Activated T-cell treated with anti-CD3 and anti-CD28 coated beads, Interleukin-2, amount 50 U/mL, for 72 hours (primary cell): ENCODE data around the gene GSTM5. TPM values are rescaled to one million over a fixed set of nuclear protein-coding genes. Genes with fewer than 3 reads are reported as not detected.
A peak's percentile ranks its signal among the peaks of the same experiment; 100 is the strongest.
"Not testable (repeated sequence)": the region's sequence is repeated elsewhere in the genome, so short reads cannot be mapped to it uniquely, and the experiment has no call there.

ENCODE experiments used
- ATAC-seq, 2 donors: fragments of 150-1000 bp; cut with Tn5 transposase; replicated peaks in 1 of 2; 2 replicates each; pipeline ENCODE4 v1.10.0; 2021; ENCODE audit warnings: moderate library complexity in 2 of 2, mild to moderate bottlenecking in 1 of 2
- DNase-seq, 2 donors: peaks; one replicate each; pipeline ENCODE4 v3.0.0; 2021 to 2022; ENCODE audit warnings: mixed read lengths in 1 of 2
- H3K27ac Mint-ChIP-seq: one replicate; pipeline ENCODE4 v1.8.0; 2022; ENCODE audit warnings: mild to moderate bottlenecking, moderate library complexity, mixed read lengths
- H3K27me3 Mint-ChIP-seq: one replicate; pipeline ENCODE4 v1.8.0; 2022; ENCODE audit warnings: low read depth, mixed read lengths
- H3K36me3 Mint-ChIP-seq, 2 donors: one replicate each; pipeline ENCODE4 v1.8.0; 2022; ENCODE audit warnings: mixed read lengths in 2 of 2, mild to moderate bottlenecking in 1 of 2; ENCODE audit not compliant: insufficient read depth in 2 of 2
- H3K4me1 Mint-ChIP-seq: one replicate; pipeline ENCODE4 v1.8.0; 2022; ENCODE audit warnings: low read depth, mixed read lengths
- H3K4me3 Mint-ChIP-seq, 2 donors: one replicate each; pipeline ENCODE4 v1.8.0; 2022; ENCODE audit warnings: mild to moderate bottlenecking in 2 of 2, mixed read lengths in 2 of 2, moderate library complexity in 2 of 2
- H3K9me3 Mint-ChIP-seq, 2 donors: one replicate each; pipeline ENCODE4 v1.8.0; 2022; ENCODE audit warnings: mixed read lengths in 2 of 2
- total RNA-seq, 2 donors: library from RNA; stranded (reverse); gene quantifications; one replicate each; pipeline ENCODE4 v1.2.3, GENCODE V29; 2022

GSTM5 gene
- total RNA-seq = 1 to 10 TPM in 1 of 2 donors, under 1 TPM in 1; 0.81 to 1.0 TPM

- DNase-seq, H3K36me3 Mint-ChIP-seq, H3K9me3 Mint-ChIP-seq, H3K4me1 Mint-ChIP-seq, H3K27ac Mint-ChIP-seq: not testable (repeated sequence)
- Mint-ChIP-seq H3K27me3 (peaks cover 15% of the 10 kb centered on the region), H3K4me3 (peak within 1 kb of the TSS; percentile 60)
- peak; percentile 41 to 54 for ATAC-seq
Measured at GRCh38 chr1:109711593-109712320, at the start of gene GSTM5. TSS of gene GSTM5 (plus strand) at chr1:109712251. CDS start at chr1:109712313, 62 bp downstream.

GRCh38 chr1:109664671-109665070 is 47.4 kb upstream of the GSTM5 start:
- Mint-ChIP-seq H3K27me3 (no peaks in the 10 kb centered on the region), H3K27ac (no peak overlapping the region), H3K4me3 (no peak overlapping the region), H3K9me3 (no peaks in the 10 kb centered on the region), H3K4me1 (peaks cover 19% of the 10 kb centered on the region), H3K36me3 (no peaks in the 10 kb centered on the region)
- DNase-seq (no peak), ATAC-seq (no peak)

DNA sequence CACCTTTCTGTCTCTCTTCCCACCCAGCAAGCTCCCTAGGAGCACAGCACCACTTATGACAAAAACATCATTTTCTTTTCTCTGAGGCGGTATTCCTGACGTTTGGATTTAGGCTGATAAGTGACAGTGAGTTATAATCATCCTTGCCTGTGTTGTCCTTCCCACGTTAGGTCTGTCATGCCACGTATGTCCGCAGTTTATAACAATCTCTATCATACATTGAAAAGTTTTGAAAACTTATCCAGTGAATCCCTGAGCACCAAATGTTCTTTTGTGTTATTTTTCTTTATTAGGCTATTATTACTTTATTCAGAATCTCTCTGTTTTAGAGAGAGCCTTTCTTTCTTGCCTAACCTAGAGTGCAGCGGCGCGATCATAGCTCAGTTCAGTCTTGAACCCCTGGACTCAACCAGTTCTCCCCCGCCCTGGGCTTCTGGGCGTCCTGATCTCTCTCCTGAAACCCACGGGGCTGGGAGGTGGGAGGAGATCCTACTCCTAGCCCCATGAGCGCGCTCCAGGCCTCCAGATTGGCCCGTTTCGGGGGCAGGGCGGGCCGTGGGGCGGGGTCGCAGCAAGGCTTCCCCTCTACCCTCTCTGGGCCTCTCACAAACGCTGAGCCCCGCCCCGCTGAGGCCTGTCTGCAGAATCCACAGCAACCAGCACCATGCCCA is 44.5 kb upstream of the GSTM5 start, which contains the start of gene GSTM2:
Gene GSTM2 (plus strand): TSS at position 606 of the 671 bp plus-strand sequence. CDS start 59 bp downstream, at position 665.
- Mint-ChIP-seq H3K4me3 (peak within 1 kb of the TSS; percentile 78 to 86), H3K4me1 (peaks cover 20% of the 10 kb centered on the region), H3K27ac (no peak within 1 kb of the TSS), H3K9me3 (no peaks in the 10 kb centered on the region), H3K36me3 (peaks cover 0 to 3% of the 10 kb centered on the region in 2 donors), H3K27me3 (no peaks in the 10 kb centered on the region)
- DNase-seq (peak; percentile 83 to 90), ATAC-seq (peak; percentile 99)

DNA sequence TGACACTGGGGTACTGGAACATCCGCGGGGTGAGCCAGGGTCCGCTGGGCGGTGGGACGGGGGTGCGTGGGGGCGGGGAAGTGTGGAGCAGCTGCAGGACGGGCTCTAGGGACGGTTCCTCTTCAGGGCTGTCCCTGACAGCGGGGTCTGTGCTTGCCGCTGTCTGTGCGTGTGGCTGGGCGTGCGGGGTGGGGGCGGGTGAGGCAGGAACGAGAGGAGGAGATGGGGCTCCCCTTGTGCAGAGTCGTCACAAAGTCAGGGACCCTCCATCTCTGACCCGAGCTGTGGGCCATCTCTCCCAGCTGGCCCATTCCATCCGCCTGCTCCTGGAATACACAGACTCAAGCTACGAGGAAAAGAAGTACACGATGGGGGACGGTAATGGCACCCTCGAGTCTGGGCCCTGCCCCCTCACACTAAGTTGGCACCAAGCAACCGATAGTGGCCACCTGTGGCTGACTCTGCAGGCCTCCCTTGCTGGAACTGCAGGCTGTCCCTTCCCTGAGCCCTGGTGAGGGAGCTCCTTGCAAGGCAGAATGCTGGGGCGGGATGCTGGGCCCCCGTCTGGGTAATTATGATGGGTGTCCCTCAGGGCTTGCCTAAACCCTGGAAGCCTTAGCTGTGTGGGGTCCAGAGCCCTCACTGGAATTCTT is 43.8 kb upstream of the GSTM5 start:
- H3K4me1 Mint-ChIP-seq = peaks cover 20% of the 10 kb centered on the region
- no peak for DNase-seq
- peaks cover 0 to 3% of the 10 kb centered on the region in 2 donors for H3K36me3 Mint-ChIP-seq
- H3K27ac Mint-ChIP-seq = no peak overlapping the region
- H3K27me3 Mint-ChIP-seq = no peaks in the 10 kb centered on the region
- ATAC-seq = peak; percentile 3 to 47
- no peaks in the 10 kb centered on the region for H3K9me3 Mint-ChIP-seq
- peak overlapping the region; percentile 78 to 86 for H3K4me3 Mint-ChIP-seq

DNA sequence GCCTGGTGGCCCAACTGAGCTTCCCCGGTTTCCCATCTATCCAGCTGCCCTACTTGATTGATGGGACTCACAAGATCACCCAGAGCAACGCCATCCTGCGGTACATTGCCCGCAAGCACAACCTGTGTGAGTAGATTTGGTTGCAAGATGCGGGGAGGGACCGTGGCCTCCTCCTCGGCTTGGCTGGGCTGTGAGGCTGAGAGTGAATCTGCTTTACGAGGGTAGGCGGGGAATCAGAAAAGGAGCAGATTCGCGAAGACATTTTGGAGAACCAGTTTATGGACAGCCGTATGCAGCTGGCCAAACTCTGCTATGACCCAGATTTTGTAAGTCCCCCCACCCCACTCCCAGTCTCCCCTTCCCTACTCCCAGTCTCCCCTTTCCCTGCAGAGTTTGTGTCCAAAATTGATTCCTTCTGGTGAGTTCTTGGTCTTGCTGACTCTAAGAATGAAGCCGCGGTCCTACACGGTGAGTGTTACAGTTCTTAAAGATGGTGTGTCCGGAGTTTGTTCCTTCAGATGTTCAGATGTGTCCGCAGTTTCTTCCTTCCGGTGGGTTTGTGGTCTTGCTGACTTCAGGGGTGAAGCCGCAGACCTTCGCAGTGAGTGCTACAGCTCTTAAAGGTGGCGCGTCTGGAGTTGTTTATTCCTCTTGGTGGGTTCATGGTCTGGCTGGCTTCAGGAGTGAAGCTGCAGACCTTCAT is 42.7 kb upstream of the GSTM5 start:
- Mint-ChIP-seq H3K27me3 (no peaks in the 10 kb centered on the region), H3K27ac (peak overlapping the region; percentile 2), H3K36me3 (peaks cover 0 to 3% of the 10 kb centered on the region in 2 donors), H3K4me1 (peaks cover 20% of the 10 kb centered on the region), H3K9me3 (no peaks in the 10 kb centered on the region), H3K4me3 (peak overlapping the region; percentile 64 to 77)
- ATAC-seq (no peak), DNase-seq (peak in 1 of 2 donors; percentile 33)

DNA sequence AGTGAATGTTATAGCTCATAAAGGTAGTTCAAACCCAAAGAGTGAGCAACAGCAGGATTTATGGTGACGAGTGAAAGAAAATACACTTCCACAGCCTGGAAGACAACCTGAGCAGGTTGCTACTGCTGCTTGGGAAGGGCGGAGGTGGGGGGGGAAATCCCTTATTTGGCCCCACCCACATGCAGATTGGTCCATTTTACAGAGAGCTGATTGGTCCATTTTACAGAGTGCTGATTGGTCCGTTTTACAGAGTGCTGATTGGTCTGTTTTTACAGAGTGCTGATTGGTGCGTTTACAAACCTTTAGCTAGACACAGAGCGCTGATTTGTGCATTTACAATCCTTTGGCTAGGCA is 42.1 kb upstream of the GSTM5 start:
- H3K9me3 Mint-ChIP-seq, H3K27ac Mint-ChIP-seq, DNase-seq, ATAC-seq, H3K36me3 Mint-ChIP-seq, H3K27me3 Mint-ChIP-seq: not testable (repeated sequence)
- Mint-ChIP-seq H3K4me1 (peaks cover 20% of the 10 kb centered on the region), H3K4me3 (peak overlapping the region; percentile 64 to 77)

DNA sequence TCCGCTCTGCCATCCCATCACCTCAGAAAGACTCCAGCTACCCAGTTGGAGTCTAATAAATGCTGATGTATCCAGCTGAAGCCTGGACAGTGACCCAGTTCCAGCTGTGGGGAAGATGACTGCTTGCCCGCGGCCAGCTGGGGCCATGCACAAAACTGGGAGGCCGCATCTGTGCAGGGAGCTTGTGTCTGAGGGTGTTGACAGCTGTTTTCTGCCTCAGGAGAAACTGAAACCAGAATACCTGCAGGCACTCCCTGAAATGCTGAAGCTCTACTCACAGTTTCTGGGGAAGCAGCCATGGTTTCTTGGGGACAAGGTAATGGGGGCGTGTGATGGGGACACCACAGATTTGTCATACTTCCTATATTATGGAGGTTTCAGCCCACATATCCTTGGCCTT is 41.0 kb upstream of the GSTM5 start:
- Mint-ChIP-seq H3K27ac (no peak overlapping the region), H3K36me3 (peaks cover 0 to 3% of the 10 kb centered on the region in 2 donors), H3K4me1 (peaks cover 20% of the 10 kb centered on the region), H3K9me3 (no peaks in the 10 kb centered on the region), H3K4me3 (no peak overlapping the region), H3K27me3 (no peaks in the 10 kb centered on the region)
- ATAC-seq (no peak), DNase-seq (no peak)

- H3K27me3 Mint-ChIP-seq = not testable (repeated sequence)
Measured at GRCh38 chr1:109673861-109674260, 38.2 kb upstream of the GSTM5 start.

GRCh38 chr1:109676683-109677381 is 35.2 kb upstream of the GSTM5 start:
- not testable (repeated sequence) for H3K9me3 Mint-ChIP-seq, H3K4me3 Mint-ChIP-seq, H3K27ac Mint-ChIP-seq, H3K4me1 Mint-ChIP-seq, H3K27me3 Mint-ChIP-seq, ATAC-seq, DNase-seq, H3K36me3 Mint-ChIP-seq

More at GRCh38 chr1:109673861-109674260, 38.2 kb upstream of the GSTM5 start:
- ATAC-seq, H3K4me1 Mint-ChIP-seq, H3K9me3 Mint-ChIP-seq, H3K36me3 Mint-ChIP-seq, DNase-seq, H3K4me3 Mint-ChIP-seq, H3K27ac Mint-ChIP-seq: not testable (repeated sequence)

DNA sequence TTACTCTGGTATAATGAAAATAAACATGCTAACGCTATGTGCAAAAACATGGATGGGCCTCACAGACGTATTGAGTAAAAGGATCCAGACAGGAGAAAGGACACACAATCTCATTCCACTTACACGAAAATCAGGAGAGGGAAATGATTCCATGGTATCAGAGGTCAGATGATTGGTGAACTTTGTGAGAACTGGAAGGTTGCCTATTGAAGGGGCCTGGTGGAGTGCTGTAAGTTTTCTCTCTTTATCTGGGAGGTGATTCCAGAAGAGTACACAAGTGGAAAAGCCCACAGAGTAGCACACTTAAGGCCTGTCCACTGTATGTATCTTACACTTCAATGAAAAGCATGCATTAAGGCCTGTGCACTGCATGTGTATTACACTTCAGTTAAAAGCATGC is 34.6 kb upstream of the GSTM5 start:
- H3K9me3 Mint-ChIP-seq = no peaks in the 10 kb centered on the region
- no peak overlapping the region for H3K4me3 Mint-ChIP-seq
- no peak overlapping the region for H3K27ac Mint-ChIP-seq
- H3K36me3 Mint-ChIP-seq = no peaks in the 10 kb centered on the region
- no peaks in the 10 kb centered on the region for H3K4me1 Mint-ChIP-seq
- ATAC-seq = no peak
- DNase-seq = no peak
- H3K27me3 Mint-ChIP-seq = no peaks in the 10 kb centered on the region

DNA sequence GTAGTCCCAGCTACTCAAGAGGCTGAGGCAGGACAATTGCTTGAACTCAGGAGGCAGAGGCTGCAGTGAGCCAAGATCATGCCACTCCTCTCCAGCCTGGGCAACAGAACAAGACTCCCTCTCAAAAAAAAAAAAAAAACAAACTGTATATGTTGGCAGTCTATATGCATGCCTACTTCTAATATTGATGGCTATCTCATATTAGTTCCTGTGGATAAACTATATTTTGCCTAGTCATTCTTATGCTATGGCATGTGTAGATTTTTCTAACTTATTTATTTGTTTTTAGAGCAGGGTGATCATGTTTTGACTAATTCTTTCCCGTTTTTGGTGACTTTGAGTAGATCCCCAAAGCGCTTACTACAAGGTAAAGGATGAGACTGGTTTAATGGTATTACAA is 33.4 kb upstream of the GSTM5 start:
- ATAC-seq, H3K4me3 Mint-ChIP-seq, H3K27me3 Mint-ChIP-seq, H3K4me1 Mint-ChIP-seq, DNase-seq, H3K36me3 Mint-ChIP-seq, H3K27ac Mint-ChIP-seq, H3K9me3 Mint-ChIP-seq: not testable (repeated sequence)

DNA sequence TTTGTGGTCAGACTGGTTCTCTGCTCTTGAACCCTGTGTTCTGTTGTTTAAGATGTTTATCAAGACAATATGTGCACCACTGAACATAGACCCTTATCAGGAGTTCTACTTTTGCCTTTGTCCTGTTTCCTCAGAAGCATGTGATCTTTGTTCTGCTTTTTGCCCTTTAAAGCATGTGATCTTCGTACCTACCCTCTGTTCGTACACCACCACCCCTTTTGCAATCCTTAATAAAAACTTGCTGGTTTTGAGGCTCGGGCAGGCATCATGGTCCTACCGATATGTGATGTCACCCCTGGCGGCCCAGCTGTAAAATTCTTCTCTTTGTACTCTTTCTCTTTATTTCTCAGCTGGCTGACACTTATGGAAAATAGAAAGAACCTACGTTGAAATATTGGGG is 27.3 kb upstream of the GSTM5 start:
- H3K36me3 Mint-ChIP-seq, DNase-seq, H3K27me3 Mint-ChIP-seq, H3K4me1 Mint-ChIP-seq, H3K9me3 Mint-ChIP-seq, ATAC-seq, H3K4me3 Mint-ChIP-seq, H3K27ac Mint-ChIP-seq: not testable (repeated sequence)
